LoVo (cell line): ENCODE data around the gene SESN2.

ENCODE experiments used
- DNase-seq: peaks from one replicate; pipeline ENCODE4 v3.0.0-alpha.2; 2016; ENCODE audit warnings: low spot score

The SESN2 gene

GRCh38 chr1:28329395-28330153, 70.3 kb downstream of the SESN2 start:
- no peak for DNase-seq
